22Rv1 (cell line): ENCODE results near the gene EDN2.

Experiments used
- H3K27ac ChIP-seq: fragments of 450-650 bp; 2 replicates; pipeline ENCODE4 v1.5.1; 2017
- ZFX ChIP-seq: fragments of 450-650 bp; IDR thresholded peaks from 2 replicates; pipeline ENCODE4 v1.6.1; 2017; ENCODE audit warnings: antibody characterized with exemption, borderline replicate concordance
- TF ChIP-seq, protein P1 (sequence below): fragments of 450-650 bp; IDR thresholded peaks from 2 replicates; pipeline ENCODE4 v1.5.1; 2017; ENCODE audit warnings: mild to moderate bottlenecking

The EDN2 gene

DNA sequence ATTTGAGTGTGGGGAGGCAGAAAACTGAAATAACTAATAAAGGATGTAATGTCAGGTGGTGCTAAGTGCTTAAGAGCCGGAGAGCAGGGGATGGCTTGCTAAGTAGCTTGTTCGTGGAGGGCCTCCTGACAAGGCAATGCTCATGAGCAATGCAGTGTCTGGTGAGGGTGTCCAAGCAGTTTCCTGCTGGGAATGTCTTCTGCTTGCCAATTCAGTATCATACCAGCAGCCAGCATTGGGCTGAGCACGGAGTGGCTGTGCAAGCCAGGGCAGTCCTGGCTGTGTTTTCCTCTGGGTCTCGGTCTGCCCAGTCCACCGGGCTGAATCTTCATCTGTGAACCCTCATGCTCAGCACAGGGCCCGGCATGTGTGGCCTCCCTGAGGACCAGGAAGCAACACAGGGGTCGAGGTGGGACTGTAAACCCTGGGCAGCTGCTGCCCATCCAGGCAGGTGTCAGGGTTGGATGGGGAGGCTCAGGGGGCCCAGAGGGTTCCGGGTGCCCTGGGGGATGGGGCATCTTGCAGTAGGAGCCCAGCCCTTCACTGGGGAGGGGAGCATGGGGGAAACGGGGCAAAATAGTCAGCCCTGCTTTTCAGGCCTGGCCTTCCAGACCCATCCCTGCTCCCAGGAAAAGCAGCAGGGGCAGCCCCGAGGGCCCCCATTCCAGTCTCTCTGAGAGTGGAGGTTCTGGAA, 27.5 kb downstream of the EDN2 start:
- H3K27ac ChIP-seq: no peak overlapping the region
- TF ChIP-seq, protein P1, sequence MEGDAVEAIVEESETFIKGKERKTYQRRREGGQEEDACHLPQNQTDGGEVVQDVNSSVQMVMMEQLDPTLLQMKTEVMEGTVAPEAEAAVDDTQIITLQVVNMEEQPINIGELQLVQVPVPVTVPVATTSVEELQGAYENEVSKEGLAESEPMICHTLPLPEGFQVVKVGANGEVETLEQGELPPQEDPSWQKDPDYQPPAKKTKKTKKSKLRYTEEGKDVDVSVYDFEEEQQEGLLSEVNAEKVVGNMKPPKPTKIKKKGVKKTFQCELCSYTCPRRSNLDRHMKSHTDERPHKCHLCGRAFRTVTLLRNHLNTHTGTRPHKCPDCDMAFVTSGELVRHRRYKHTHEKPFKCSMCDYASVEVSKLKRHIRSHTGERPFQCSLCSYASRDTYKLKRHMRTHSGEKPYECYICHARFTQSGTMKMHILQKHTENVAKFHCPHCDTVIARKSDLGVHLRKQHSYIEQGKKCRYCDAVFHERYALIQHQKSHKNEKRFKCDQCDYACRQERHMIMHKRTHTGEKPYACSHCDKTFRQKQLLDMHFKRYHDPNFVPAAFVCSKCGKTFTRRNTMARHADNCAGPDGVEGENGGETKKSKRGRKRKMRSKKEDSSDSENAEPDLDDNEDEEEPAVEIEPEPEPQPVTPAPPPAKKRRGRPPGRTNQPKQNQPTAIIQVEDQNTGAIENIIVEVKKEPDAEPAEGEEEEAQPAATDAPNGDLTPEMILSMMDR: no peak
- TF ChIP-seq ZFX: no peak

DNA sequence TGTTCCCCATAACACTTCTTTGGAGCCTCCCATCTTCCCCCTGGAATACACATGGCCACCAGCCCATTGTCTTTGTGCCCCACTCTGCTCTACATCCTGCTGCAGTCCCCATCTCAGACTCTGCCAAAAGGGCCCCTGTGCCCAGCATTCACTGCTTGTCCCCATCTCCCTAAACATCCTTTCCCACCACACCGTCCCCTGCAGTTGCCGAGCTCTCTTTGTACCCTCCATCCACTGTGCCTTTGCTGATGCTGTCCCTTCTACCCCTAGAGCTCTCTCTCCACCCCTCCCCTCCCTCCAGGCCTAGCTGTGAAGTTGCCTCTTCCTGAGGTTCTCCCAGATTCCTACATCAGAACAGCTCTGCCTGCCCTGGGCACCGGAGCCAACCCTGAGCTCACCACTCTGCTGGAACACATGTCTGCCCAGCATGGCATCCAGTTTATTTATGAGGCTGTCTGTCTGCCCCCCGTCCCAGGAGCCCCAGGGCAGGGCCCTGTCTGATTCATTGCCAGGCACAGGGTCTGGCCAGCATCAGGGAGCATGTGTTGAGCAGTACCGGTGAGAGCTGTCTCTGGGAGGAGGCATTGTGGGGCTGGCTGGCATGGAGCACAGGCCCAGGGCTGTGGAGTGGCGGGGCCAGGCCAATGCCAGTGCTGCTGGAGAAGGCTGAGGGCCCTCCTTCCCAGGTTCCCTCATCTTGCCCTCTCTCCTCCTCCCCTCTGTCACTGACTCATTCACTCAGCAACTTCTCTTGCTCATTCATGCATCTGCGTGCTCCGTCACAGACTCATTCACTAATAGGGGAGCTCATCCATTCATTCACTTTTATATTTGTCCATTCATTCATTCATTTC, 28.8 kb downstream of the EDN2 start:
- TF ChIP-seq, protein P1: no peak
- TF ChIP-seq ZFX: no peak
- no peak overlapping the region for H3K27ac ChIP-seq

- H3K27ac ChIP-seq: no peak overlapping the region
- TF ChIP-seq, protein P1: no peak
- TF ChIP-seq ZFX: no peak
These were observed 30.1 kb downstream of the EDN2 start for GRCh38 chr1:41454406-41454805.

DNA sequence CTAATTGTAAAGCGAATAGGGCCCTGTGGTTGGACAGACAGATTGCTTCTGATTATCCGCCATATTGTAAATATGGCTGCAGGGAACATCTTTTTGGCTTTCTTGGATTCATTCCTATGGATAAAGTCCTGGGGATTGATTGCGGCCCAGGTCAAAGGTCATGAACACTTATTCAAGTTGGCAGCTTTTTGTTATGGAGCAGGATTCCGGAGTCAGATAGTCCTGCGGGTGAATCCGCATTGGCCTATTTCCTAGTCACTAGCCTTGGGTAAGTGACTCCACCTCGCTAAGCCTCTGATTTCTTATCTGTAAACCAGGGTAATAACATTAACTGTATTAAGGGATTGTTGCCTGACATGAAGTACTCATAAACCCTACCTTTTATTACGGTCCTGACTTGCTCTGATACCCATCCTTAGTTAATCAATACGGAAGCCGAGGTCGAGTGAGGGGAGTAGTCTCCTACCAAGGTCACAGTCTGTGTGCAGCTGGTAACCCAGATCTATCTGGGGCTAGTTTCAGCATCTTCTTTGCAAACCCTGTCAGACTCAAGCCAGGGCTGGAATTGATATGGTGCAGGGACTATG, 31.7 kb downstream of the EDN2 start:
- H3K27ac ChIP-seq: no peak overlapping the region
- no peak for TF ChIP-seq ZFX
- TF ChIP-seq, protein P1: no peak

- TF ChIP-seq, protein P1: 0 out of 2 replicates have a peak, but pooled peaks have one; percentile 5
- TF ChIP-seq ZFX: no peak
- peak overlapping the region; percentile 90 for H3K27ac ChIP-seq
These were observed 33.7 kb downstream of the EDN2 start for GRCh38 chr1:41450747-41451285.

GRCh38 chr1:41449326-41449921, 35.1 kb downstream of the EDN2 start:
- TF ChIP-seq, protein P1: no peak
- no peak for TF ChIP-seq ZFX
- H3K27ac ChIP-seq: peak overlapping the region; percentile 90
